Activated T-cell treated with anti-CD3 and anti-CD28 coated beads, Interleukin-2, amount 50 U/mL, for 4 hours (primary cell): ENCODE measurements around the gene SYCP3. TPM values are rescaled to one million over a fixed set of nuclear protein-coding genes. Genes with fewer than 3 reads are reported as not detected.

Experiments used
- ATAC-seq, 2 donors: fragments of 200-7000 bp; cut with Tn5 transposase; one replicate each; pipeline ENCODE4 v1.10.0; 2021
- DNase-seq: peaks from one replicate; pipeline ENCODE4 v3.0.0-alpha.2; 2020
- H3K27me3 Mint-ChIP-seq: one replicate; pipeline ENCODE4 v1.8.0; 2021; ENCODE audit warnings: low read depth, mixed read lengths
- H3K36me3 Mint-ChIP-seq: one replicate; pipeline ENCODE4 v1.8.0; 2022; ENCODE audit warnings: mixed read lengths; ENCODE audit not compliant: insufficient read depth
- H3K4me1 Mint-ChIP-seq: one replicate; pipeline ENCODE4 v1.8.0; 2021; ENCODE audit warnings: low read depth, mixed read lengths
- H3K4me3 Mint-ChIP-seq: one replicate; pipeline ENCODE4 v1.8.0; 2021; ENCODE audit warnings: mild to moderate bottlenecking, moderate library complexity, mixed read lengths
- H3K9me3 Mint-ChIP-seq: one replicate; pipeline ENCODE4 v1.8.0; 2021; ENCODE audit warnings: mixed read lengths
- total RNA-seq, 3 donors: library from RNA; stranded (reverse); gene quantifications; one replicate each; pipeline ENCODE4 v1.2.1, GENCODE V29; 2021

Gene SYCP3
- total RNA-seq, 3 donors from 2014 or later: 0.13 to 0.43 TPM; not detected in 1

- H3K9me3 Mint-ChIP-seq: no peaks in the 10 kb centered on the region
- H3K27me3 Mint-ChIP-seq: no peaks in the 10 kb centered on the region
- ATAC-seq: no peak
- DNase-seq: no peak
- H3K4me1 Mint-ChIP-seq: no peaks in the 10 kb centered on the region
- no peak overlapping the region for H3K4me3 Mint-ChIP-seq
- H3K36me3 Mint-ChIP-seq: no peaks in the 10 kb centered on the region
These were observed 24.3 kb downstream of the SYCP3 start for GRCh38 chr12:101714877-101715444.

- Mint-ChIP-seq H3K4me3 (no peak overlapping the region), H3K4me1 (peaks cover 6% of the 10 kb centered on the region), H3K9me3 (no peaks in the 10 kb centered on the region), H3K27me3 (no peaks in the 10 kb centered on the region), H3K36me3 (no peaks in the 10 kb centered on the region)
- DNase-seq (no peak), ATAC-seq (no peak)
These were observed 25.3 kb downstream of the SYCP3 start for GRCh38 chr12:101713930-101714329.

- H3K27me3 Mint-ChIP-seq: no peaks in the 10 kb centered on the region
- DNase-seq (no peak), ATAC-seq (no peak)
- H3K4me1 Mint-ChIP-seq: peaks cover 7% of the 10 kb centered on the region
- no peaks in the 10 kb centered on the region for H3K36me3 Mint-ChIP-seq
- H3K4me3 Mint-ChIP-seq: no peak overlapping the region
- H3K9me3 Mint-ChIP-seq: no peaks in the 10 kb centered on the region
These were observed 26.1 kb downstream of the SYCP3 start for GRCh38 chr12:101713059-101713682.

GRCh38 chr12:101710288-101710687, 29.0 kb downstream of the SYCP3 start:
- DNase-seq (no peak), ATAC-seq (no peak)
- H3K27me3 Mint-ChIP-seq: no peaks in the 10 kb centered on the region
- H3K4me3 Mint-ChIP-seq: no peak overlapping the region
- H3K4me1 Mint-ChIP-seq: peaks cover 7% of the 10 kb centered on the region
- H3K9me3 Mint-ChIP-seq: no peaks in the 10 kb centered on the region
- no peaks in the 10 kb centered on the region for H3K36me3 Mint-ChIP-seq

GRCh38 chr12:101707131-101707782, 32.0 kb downstream of the SYCP3 start:
- Mint-ChIP-seq H3K4me3 (no peak overlapping the region), H3K9me3 (no peaks in the 10 kb centered on the region), H3K4me1 (peaks cover 7% of the 10 kb centered on the region), H3K27me3 (no peaks in the 10 kb centered on the region), H3K36me3 (no peaks in the 10 kb centered on the region)
- DNase-seq (no peak), ATAC-seq (no peak)

GRCh38 chr12:101706403-101706802, 32.9 kb downstream of the SYCP3 start:
- DNase-seq: no peak
- H3K4me1 Mint-ChIP-seq: peaks cover 7% of the 10 kb centered on the region
- no peak for ATAC-seq
- no peak overlapping the region for H3K4me3 Mint-ChIP-seq
- no peaks in the 10 kb centered on the region for H3K9me3 Mint-ChIP-seq
- no peaks in the 10 kb centered on the region for H3K27me3 Mint-ChIP-seq
- no peaks in the 10 kb centered on the region for H3K36me3 Mint-ChIP-seq

- ATAC-seq: no peak
- Mint-ChIP-seq H3K4me1 (peaks cover 16% of the 10 kb centered on the region), H3K27me3 (no peaks in the 10 kb centered on the region), H3K36me3 (no peaks in the 10 kb centered on the region), H3K9me3 (no peaks in the 10 kb centered on the region), H3K4me3 (no peak overlapping the region)
- no peak for DNase-seq
These were observed 35.8 kb downstream of the SYCP3 start for GRCh38 chr12:101703487-101703886.

- Mint-ChIP-seq H3K4me3 (no peak overlapping the region), H3K4me1 (peaks cover 33% of the 10 kb centered on the region), H3K36me3 (no peaks in the 10 kb centered on the region), H3K27me3 (no peaks in the 10 kb centered on the region), H3K9me3 (no peaks in the 10 kb centered on the region)
- DNase-seq (no peak), ATAC-seq (no peak)
These were observed 38.9 kb downstream of the SYCP3 start for GRCh38 chr12:101700299-101700820.

- H3K27me3 Mint-ChIP-seq: no peaks in the 10 kb centered on the region
- H3K4me3 Mint-ChIP-seq: peak overlapping the region; percentile 87
- ATAC-seq: no peak
These were observed 40.4 kb downstream of the SYCP3 start for GRCh38 chr12:101698800-101699347.

GRCh38 chr12:101697930-101698799, 41.1 kb downstream of the SYCP3 start:
- no peaks in the 10 kb centered on the region for H3K9me3 Mint-ChIP-seq
- peaks cover 33% of the 10 kb centered on the region for H3K4me1 Mint-ChIP-seq
- DNase-seq (no peak), ATAC-seq (peak; percentile 42 to 43)
- no peaks in the 10 kb centered on the region for H3K36me3 Mint-ChIP-seq
- no peaks in the 10 kb centered on the region for H3K27me3 Mint-ChIP-seq
- peak overlapping the region; percentile 87 for H3K4me3 Mint-ChIP-seq

More at GRCh38 chr12:101698800-101699347, 40.4 kb downstream of the SYCP3 start:
- Mint-ChIP-seq H3K4me1 (peaks cover 33% of the 10 kb centered on the region), H3K9me3 (no peaks in the 10 kb centered on the region), H3K36me3 (no peaks in the 10 kb centered on the region)
- DNase-seq: no peak

- no peaks in the 10 kb centered on the region for H3K9me3 Mint-ChIP-seq
- H3K4me3 Mint-ChIP-seq: peak within 1 kb of the TSS; percentile 87
- peaks cover 33% of the 10 kb centered on the region for H3K4me1 Mint-ChIP-seq
- no peaks in the 10 kb centered on the region for H3K27me3 Mint-ChIP-seq
- DNase-seq (peak; percentile 45), ATAC-seq (peak; percentile 84 to 85)
- H3K36me3 Mint-ChIP-seq: no peaks in the 10 kb centered on the region
These were observed 41.9 kb downstream of the SYCP3 start, which contains the start of gene CHPT1 for GRCh38 chr12:101697197-101697929. TSS of gene CHPT1 (plus strand) at chr12:101697640. CDS start at chr12:101697862, 222 bp downstream.

- Mint-ChIP-seq H3K36me3 (no peaks in the 10 kb centered on the region), H3K27me3 (no peaks in the 10 kb centered on the region), H3K9me3 (no peaks in the 10 kb centered on the region), H3K4me1 (peaks cover 33% of the 10 kb centered on the region), H3K4me3 (peak overlapping the region; percentile 86)
- ATAC-seq (no peak), DNase-seq (no peak)
These were observed 42.7 kb downstream of the SYCP3 start for GRCh38 chr12:101696251-101697196.
